Fibroblast of mammary gland (primary cell): ENCODE data around the gene SPRTN.
"Not testable (repeated sequence)": the region's sequence is repeated elsewhere in the genome, so short reads cannot be mapped to it uniquely, and the experiment has no call there.

Experiments
- DNase-seq: peaks from one replicate; pipeline ENCODE4 v3.0.0-alpha.2; 2010; ENCODE audit warnings: low read depth
- H3K4me3 ChIP-seq: 2 replicates; pipeline ENCODE4 v1.5.1; 2011; ENCODE audit warnings: low read depth, mild to moderate bottlenecking, low read length, moderate library complexity; ENCODE audit not compliant: control insufficient read depth
- TF ChIP-seq, protein P1 (sequence below): conservative IDR thresholded peaks from 2 replicates; pipeline ENCODE4 v1.5.1; 2011; ENCODE audit warnings: low read depth, low read length, inconsistent platforms; ENCODE audit not compliant: control insufficient read depth, insufficient read depth

The SPRTN gene

DNA sequence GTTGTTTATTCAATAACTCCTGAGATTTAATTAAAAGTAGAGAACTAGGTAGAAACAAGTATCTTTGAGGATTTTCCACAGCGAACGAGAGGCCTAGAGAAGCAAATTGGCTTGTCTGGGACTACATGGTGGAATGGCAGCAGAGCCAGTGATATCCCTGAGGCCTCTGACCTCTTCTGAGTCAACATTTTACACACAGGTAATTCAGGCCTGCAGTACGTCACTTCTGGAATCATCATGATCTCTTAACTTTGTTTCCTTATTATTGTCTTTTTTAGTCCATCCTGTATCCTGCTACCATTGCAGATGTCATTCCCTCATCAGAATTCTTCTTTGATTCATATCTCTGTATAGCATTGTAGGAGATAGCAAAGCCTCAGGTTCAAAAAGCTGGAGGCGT, 9.9 kb downstream of the SPRTN start:
- H3K4me3 ChIP-seq: no peak overlapping the region
- TF ChIP-seq, protein P1, sequence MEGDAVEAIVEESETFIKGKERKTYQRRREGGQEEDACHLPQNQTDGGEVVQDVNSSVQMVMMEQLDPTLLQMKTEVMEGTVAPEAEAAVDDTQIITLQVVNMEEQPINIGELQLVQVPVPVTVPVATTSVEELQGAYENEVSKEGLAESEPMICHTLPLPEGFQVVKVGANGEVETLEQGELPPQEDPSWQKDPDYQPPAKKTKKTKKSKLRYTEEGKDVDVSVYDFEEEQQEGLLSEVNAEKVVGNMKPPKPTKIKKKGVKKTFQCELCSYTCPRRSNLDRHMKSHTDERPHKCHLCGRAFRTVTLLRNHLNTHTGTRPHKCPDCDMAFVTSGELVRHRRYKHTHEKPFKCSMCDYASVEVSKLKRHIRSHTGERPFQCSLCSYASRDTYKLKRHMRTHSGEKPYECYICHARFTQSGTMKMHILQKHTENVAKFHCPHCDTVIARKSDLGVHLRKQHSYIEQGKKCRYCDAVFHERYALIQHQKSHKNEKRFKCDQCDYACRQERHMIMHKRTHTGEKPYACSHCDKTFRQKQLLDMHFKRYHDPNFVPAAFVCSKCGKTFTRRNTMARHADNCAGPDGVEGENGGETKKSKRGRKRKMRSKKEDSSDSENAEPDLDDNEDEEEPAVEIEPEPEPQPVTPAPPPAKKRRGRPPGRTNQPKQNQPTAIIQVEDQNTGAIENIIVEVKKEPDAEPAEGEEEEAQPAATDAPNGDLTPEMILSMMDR: no peak

DNA sequence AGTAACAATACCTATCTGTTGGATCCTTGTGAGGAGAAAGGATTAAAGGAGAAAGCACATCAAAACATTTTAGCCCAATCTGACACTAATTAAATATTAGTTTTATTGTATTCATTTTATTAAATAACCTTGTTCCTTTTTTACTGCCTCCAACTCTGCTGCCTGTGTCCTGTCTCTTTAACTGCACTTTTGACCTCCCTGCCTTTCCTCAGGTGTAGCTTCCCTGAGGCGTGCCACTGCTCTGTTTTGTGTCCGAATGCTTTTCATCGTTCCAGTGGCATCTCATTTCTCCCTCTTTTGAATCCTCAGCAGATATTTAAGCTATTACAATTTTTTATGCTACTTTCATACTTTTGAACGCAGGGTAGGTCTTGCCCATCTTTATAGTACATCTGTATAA, 10.3 kb downstream of the SPRTN start:
- no peak for DNase-seq
- TF ChIP-seq, protein P1: no peak

More for the DNA sequence above, 9.9 kb downstream of the SPRTN start:
- DNase-seq: no peak

DNA sequence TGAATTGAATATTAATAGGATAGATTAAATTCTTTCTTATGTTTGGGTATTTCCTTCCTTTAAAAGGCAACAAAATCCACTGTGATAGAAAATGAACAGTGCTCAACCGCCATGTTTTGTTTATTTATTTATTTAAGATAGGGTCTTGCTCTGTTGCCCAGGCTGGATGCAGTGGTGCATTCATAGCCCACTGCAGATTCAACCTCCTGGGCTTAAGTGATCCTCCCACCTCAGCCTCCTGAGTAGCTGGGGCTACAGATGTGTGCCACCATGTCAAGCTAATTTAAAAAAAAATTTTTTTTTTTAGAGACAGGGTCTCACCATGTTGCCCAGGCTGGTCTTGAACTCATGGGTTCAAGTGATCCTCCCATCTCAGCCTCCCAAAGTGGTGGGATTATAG, 10.8 kb downstream of the SPRTN start:
- not testable (repeated sequence) for H3K4me3 ChIP-seq, DNase-seq

More for the DNA sequence above, 10.3 kb downstream of the SPRTN start:
- no peak overlapping the region for H3K4me3 ChIP-seq

DNA sequence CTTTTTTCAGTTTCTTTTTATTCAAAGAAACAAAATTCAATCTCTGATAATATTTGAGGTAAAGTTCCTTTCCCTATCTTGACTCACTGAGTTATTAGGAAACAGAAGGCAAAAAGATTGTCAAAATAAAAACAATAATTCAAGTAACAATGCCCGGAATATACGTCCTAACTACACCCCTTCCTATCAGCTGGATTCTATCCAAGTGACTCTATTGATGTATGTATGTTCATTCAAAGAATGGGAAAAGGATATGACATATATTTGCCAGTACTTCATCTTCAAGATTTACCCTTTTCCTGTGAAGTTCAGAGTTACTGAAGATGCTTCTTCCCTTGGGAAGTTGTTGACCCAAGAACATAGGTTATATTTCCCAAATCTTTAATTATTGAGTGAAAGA, 13.7 kb downstream of the SPRTN start:
- no peak for DNase-seq
- H3K4me3 ChIP-seq: no peak overlapping the region
- TF ChIP-seq, protein P1: no peak

DNA sequence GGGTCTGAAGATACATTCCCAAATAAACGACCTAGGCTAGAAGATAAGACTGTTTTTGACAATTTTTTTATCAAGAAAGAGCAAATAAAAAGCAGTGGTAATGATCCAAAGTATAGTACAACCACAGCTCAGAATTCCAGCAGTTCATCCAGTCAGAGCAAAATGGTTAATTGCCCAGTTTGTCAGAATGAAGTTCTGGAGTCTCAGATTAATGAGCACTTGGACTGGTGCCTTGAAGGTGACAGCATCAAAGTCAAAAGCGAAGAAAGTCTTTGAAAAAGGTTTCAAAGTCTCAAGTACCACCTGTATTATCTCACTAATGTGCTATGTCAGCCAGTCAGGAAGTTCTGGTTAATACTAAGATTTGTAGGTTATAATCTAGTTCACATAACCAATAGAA, 15.0 kb downstream of the SPRTN start:
- DNase-seq: no peak
- TF ChIP-seq, protein P1: no peak
- H3K4me3 ChIP-seq: no peak overlapping the region

DNA sequence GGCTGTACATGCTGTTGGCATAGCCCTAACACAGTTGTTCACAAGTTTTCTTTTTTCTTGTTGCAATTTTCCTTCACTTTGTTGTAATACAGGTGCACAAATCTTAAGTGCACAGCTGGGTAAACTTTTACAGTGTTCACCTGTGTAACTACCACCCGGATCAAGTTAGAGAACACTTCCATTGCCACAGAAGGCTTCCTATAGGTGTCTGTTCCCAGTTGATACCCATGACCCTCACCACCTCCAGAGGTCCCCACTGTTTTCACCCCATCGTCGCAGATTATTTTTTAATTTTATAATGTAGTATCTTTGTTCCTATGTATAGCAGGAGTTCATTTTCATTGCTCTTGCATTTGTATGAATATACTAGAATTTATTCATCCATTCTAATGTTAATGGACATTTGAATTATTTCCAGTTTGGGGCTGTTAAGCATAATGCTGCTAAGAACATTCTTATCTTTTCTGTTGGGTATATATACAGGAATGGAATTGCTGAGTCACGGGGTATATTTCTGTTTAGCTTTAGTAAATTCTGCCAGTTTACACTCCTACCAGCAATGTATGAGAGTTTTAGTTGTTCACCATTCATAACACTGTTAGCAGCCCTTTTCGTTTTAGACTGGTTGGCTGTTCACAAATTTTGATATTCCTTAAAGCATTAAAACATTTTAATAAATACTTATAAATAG, 16.4 kb downstream of the SPRTN start:
- H3K4me3 ChIP-seq: no peak overlapping the region
- TF ChIP-seq, protein P1: no peak
- no peak for DNase-seq

DNA sequence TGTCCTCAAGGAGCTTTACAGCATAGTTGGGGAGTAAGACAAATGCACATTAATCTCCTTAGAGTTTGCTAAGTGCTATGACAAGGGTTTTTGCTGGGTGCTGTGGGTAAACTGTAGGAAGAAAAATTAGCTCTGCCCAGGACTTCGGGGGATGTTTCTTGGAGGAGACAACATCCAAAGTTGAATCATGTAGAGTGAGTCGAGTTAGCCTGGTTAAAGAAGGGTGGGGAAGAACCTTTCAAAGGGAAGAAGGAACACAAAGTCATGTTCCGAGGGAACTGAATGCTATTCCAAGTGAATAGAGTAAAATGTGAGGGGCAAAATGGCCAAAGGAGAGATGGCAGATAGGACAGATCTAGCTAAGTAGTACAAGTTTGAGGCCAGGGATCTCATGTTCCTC, 17.1 kb downstream of the SPRTN start:
- no peak for DNase-seq
- H3K4me3 ChIP-seq: no peak overlapping the region
- TF ChIP-seq, protein P1: no peak
